H1 (cell line): Measurements from ENCODE around the gene HDGFL3. TPM values are rescaled to one million over a fixed set of nuclear protein-coding genes. Genes with fewer than 3 reads are reported as not detected.

ENCODE experiments used
- CTCF ChIA-PET: fragments of 300-600 bp; sonication (Branson Sonifier 250); formaldehyde crosslinking; loops from one replicate; lab custom pipeline; 2021; ENCODE audit not compliant: partially characterized antibody; lab: Charles Lee
- POLR2A ChIA-PET: fragments of 300-600 bp; sonication (Branson Sonifier 250); formaldehyde crosslinking; loops from one replicate; lab custom pipeline; 2021; ENCODE audit warnings: inconsistent platforms; ENCODE audit not compliant: partially characterized antibody; lab: Charles Lee
- DNase-seq, 2 experiments: peaks; one replicate each; pipeline versions ENCODE4 v3.0.0 to v3.0.0-alpha.2; 2010 to 2022; ENCODE audit warnings: low spot score in 2 of 2, low read depth in 1 of 2, mixed read lengths in 1 of 2
- FAIRE-seq: peaks from 2 replicates; lab custom pipeline; 2011; peaks lifted over from hg19 to GRCh38; lab: Jason Lieb, UNC
- H2AFZ ChIP-seq: 2 replicates; pipeline ENCODE4 v1.8.1; 2012; ENCODE audit warnings: low read length, inconsistent platforms
- H2AK5ac ChIP-seq: 2 replicates; pipeline ENCODE4 v1.6.1; 2013; ENCODE audit warnings: low read depth, low read length
- H2BK120ac ChIP-seq: replicated peaks from 2 replicates; pipeline ENCODE3; 2013; ENCODE audit warnings: low read depth, low read length, inconsistent platforms
- H2BK12ac ChIP-seq: 2 replicates; pipeline ENCODE4 v1.6.1; 2013; ENCODE audit warnings: low read depth, low read length
- H2BK15ac ChIP-seq: 2 replicates; pipeline ENCODE4 v1.6.1; 2013; ENCODE audit warnings: low read length
- H2BK20ac ChIP-seq: 2 replicates; pipeline ENCODE4 v1.6.1; 2013; ENCODE audit warnings: low read length
- H2BK5ac ChIP-seq: 2 replicates; pipeline ENCODE4 v1.6.1; 2013; ENCODE audit warnings: low read depth, low read length
- H3K14ac ChIP-seq: 2 replicates; pipeline ENCODE4 v1.6.1; 2013; ENCODE audit warnings: inconsistent platforms; ENCODE audit not compliant: insufficient read length
- H3K18ac ChIP-seq: 2 replicates; pipeline ENCODE4 v1.6.1; 2013; ENCODE audit warnings: low read length; ENCODE audit errors: extremely low read depth
- H3K23ac ChIP-seq: 2 replicates; pipeline ENCODE4 v1.6.1; 2013; ENCODE audit warnings: inconsistent platforms; ENCODE audit not compliant: insufficient read length
- H3K23me2 ChIP-seq: 2 replicates; pipeline ENCODE4 v1.6.1; 2013; ENCODE audit warnings: low read depth, low read length
- H3K27ac ChIP-seq: 2 replicates; pipeline ENCODE4 v1.6.1; 2011; ENCODE audit warnings: low read depth, low read length, inconsistent platforms
- H3K27me3 ChIP-seq, 4 experiments: replicated peaks in 1 of 4; 1 replicate in 1 of 4; 2 replicates in 3 of 4; pipeline versions ENCODE4 v1.6.1 to v1.8.1; 2011 to 2013; ENCODE audit warnings: low read length in 3 of 4, mild to moderate bottlenecking in 3 of 4, inconsistent platforms in 2 of 4, mixed read lengths in 2 of 4, moderate library complexity in 1 of 4; ENCODE audit not compliant: control insufficient read depth in 3 of 4, insufficient read depth in 3 of 4; ENCODE audit errors: extremely low read depth in 1 of 4
- H3K36me3 ChIP-seq, 4 experiments: 2 replicates each; pipeline versions ENCODE4 v1.6.1 to v1.8.1; 2011 to 2013; ENCODE audit warnings: mild to moderate bottlenecking in 4 of 4, low read length in 3 of 4, moderate library complexity in 2 of 4, control low read depth in 1 of 4, inconsistent platforms in 1 of 4; ENCODE audit not compliant: insufficient read depth in 4 of 4, control insufficient read depth in 2 of 4
- H3K4ac ChIP-seq: replicated peaks from 2 replicates; pipeline ENCODE3; 2013; ENCODE audit warnings: low read length, low read depth, mixed read lengths, inconsistent platforms; ENCODE audit not compliant: insufficient read length
- H3K4me1 ChIP-seq, 4 experiments: replicated peaks in 1 of 4; 1 replicate in 1 of 4; 2 replicates in 3 of 4; pipeline versions ENCODE4 v1.6.1 to v1.8.1; 2011 to 2013; ENCODE audit warnings: low read length in 3 of 4, inconsistent platforms in 2 of 4, mixed read lengths in 1 of 4; ENCODE audit not compliant: insufficient read depth in 4 of 4, control insufficient read depth in 3 of 4
- H3K4me2 ChIP-seq, 2 experiments: 2 replicates each; pipeline versions ENCODE4 v1.6.1 to v1.8.1; 2011 to 2013; ENCODE audit warnings: low read depth in 2 of 2, low read length in 2 of 2, control low read depth in 1 of 2, inconsistent platforms in 1 of 2, mild to moderate bottlenecking in 1 of 2; ENCODE audit not compliant: insufficient read depth in 1 of 2
- H3K4me3 ChIP-seq, 4 experiments: fragments of 200-600, 300-600 bp in 1 of 4; sonication (generic), shearing (Covaris generic), sonication (Bioruptor Twin) in 1 of 4; 2 replicates each; pipeline versions ENCODE4 v1.5.1 to v1.8.1; 2011 to 2016; ENCODE audit warnings: low read length in 4 of 4, low read depth in 3 of 4, control low read depth in 2 of 4, inconsistent platforms in 2 of 4, mild to moderate bottlenecking in 2 of 4, mixed read lengths in 1 of 4, moderate library complexity in 1 of 4; ENCODE audit not compliant: insufficient read depth in 2 of 4; ENCODE audit errors: extremely low read depth in 1 of 4
- H3K56ac ChIP-seq: replicated peaks from 2 replicates; pipeline ENCODE3; 2013; ENCODE audit warnings: low read depth, mild to moderate bottlenecking, mixed read lengths, low read length, inconsistent platforms; ENCODE audit not compliant: insufficient read length
- H3K79me1 ChIP-seq: 2 replicates; pipeline ENCODE4 v1.6.1; 2013; ENCODE audit warnings: low read depth, low read length, control low read depth
- H3K79me2 ChIP-seq, 2 experiments: 2 replicates each; pipeline versions ENCODE4 v1.6.1 to v1.8.1; 2012 to 2013; ENCODE audit warnings: low read length in 2 of 2, mild to moderate bottlenecking in 2 of 2, inconsistent platforms in 1 of 2; ENCODE audit not compliant: insufficient read depth in 2 of 2, control insufficient read depth in 1 of 2
- H3K9ac ChIP-seq, 4 experiments: replicated peaks in 1 of 4; 1 replicate in 1 of 4; 2 replicates in 3 of 4; pipeline versions ENCODE4 v1.6.1 to v1.8.1; 2011 to 2013; ENCODE audit warnings: low read depth in 3 of 4, low read length in 3 of 4, control low read depth in 2 of 4, mild to moderate bottlenecking in 2 of 4, moderate library complexity in 2 of 4, inconsistent platforms in 1 of 4; ENCODE audit errors: extremely low read depth in 1 of 4
- H3K9me3 ChIP-seq, 2 experiments: 2 replicates each; pipeline versions ENCODE4 v1.6.1 to v1.8.1; 2012 to 2013; ENCODE audit warnings: mild to moderate bottlenecking in 2 of 2, moderate library complexity in 2 of 2, control low read depth in 1 of 2, inconsistent platforms in 1 of 2, low read depth in 1 of 2, low read length in 1 of 2, mixed read lengths in 1 of 2; ENCODE audit not compliant: insufficient read depth in 2 of 2
- H4K20me1 ChIP-seq, 2 experiments: replicated peaks in 1 of 2; 2 replicates each; pipeline versions ENCODE3 to v1.8.1; 2011 to 2013; ENCODE audit warnings: inconsistent platforms in 2 of 2, low read length in 2 of 2, mild to moderate bottlenecking in 1 of 2; ENCODE audit not compliant: insufficient read depth in 2 of 2, control insufficient read depth in 1 of 2
- H4K5ac ChIP-seq: 2 replicates; pipeline ENCODE4 v1.6.1; 2013; ENCODE audit warnings: low read length, low read depth, mixed read lengths, inconsistent platforms; ENCODE audit not compliant: insufficient read length
- H4K8ac ChIP-seq: 2 replicates; pipeline ENCODE4 v1.8.0; 2013; ENCODE audit warnings: mild to moderate bottlenecking, moderate library complexity, low read length, inconsistent platforms; ENCODE audit not compliant: insufficient read depth; ENCODE audit errors: extremely low read depth
- H4K91ac ChIP-seq: replicated peaks from 2 replicates; pipeline ENCODE3; 2013; ENCODE audit warnings: low read length, mixed read lengths, inconsistent platforms; ENCODE audit not compliant: insufficient read length
- CEBPB ChIP-seq: IDR thresholded peaks from 2 replicates; pipeline ENCODE4 v1.6.1; 2012; ENCODE audit warnings: low read depth, low read length
- CHD2 ChIP-seq: IDR thresholded peaks from 2 replicates; pipeline ENCODE4 v1.6.1; 2012; ENCODE audit warnings: low read length, improper control_type of control experiment
- MAFK ChIP-seq: IDR thresholded peaks from 2 replicates; pipeline ENCODE4 v1.6.1; 2012; ENCODE audit warnings: low read depth, mild to moderate bottlenecking, improper control_type of control experiment, low read length
- RXRA ChIP-seq: IDR thresholded peaks from 2 replicates; pipeline ENCODE4 v1.6.1; 2011; ENCODE audit warnings: low read depth, mild to moderate bottlenecking, low read length, moderate library complexity; ENCODE audit not compliant: insufficient read depth
- SP2 ChIP-seq: IDR thresholded peaks from 2 replicates; pipeline ENCODE4 v1.6.1; 2012; ENCODE audit warnings: mild to moderate bottlenecking, low read length, inconsistent platforms
- WGBS, 2 experiments: shearing (Covaris generic) in 1 of 2; methylation state at CpG; one replicate each; pipeline versions ENCODE4 v1.1.6 to v1.1.7; 2013 to 2015; ENCODE audit warnings: low lambda C conversion rate in 2 of 2, mixed read lengths in 2 of 2, inconsistent platforms in 1 of 2, low coverage in 1 of 2, missing lambda C conversion rate in 1 of 2; ENCODE audit not compliant: insufficient replicate concordance in 2 of 2, insufficient coverage in 1 of 2, insufficient read length in 1 of 2; ENCODE audit errors: extremely low coverage in 1 of 2, missing lambda C conversion rate in 1 of 2; 5-methylcytosine and 5-hydroxymethylcytosine counted together
- polyA plus RNA-seq, 7 experiments: library from polyadenylated mRNA; depleted of rRNA in 3 of 7; stranded (reverse) in 5 of 7; unstranded in 2 of 7; fragments of >200 nt in 5 of 7; fragments of 200-250 nt in 2 of 7; gene quantifications; 1 replicate in 5 of 7; 2 replicates in 1 of 7; 4 replicates in 1 of 7; pipeline versions ENCODE4 v1.2.1 to v1.2.3, GENCODE V29; 2011 to 2013; ENCODE audit warnings: missing spikeins in 2 of 7, mixed read lengths in 2 of 7
- total RNA-seq: library from RNA; stranded (reverse); fragmentation: NEBNext Ultra II Directional; extraction: Animal tissue kit (Norgen Biotek cat#: 25700); gene quantifications from 2 replicates; pipeline ENCODE4 v1.2.1, GENCODE V29; 2021
- TF ChIP-seq, protein P1 (sequence below): IDR thresholded peaks from 2 replicates; pipeline ENCODE4 v1.6.1; 2012; ENCODE audit warnings: inconsistent platforms
- TF ChIP-seq, protein P2 (sequence below): IDR thresholded peaks from 2 replicates; pipeline ENCODE4 v1.6.1; 2011; ENCODE audit warnings: low read length, improper control_type of control experiment

HDGFL3 gene
- total and polyA plus RNA-seq, 2 of the 8 experiments (the other 6 are each of a cell fraction or from before 2014, with no cell fraction given) = 14.1 to 149 TPM

DNA sequence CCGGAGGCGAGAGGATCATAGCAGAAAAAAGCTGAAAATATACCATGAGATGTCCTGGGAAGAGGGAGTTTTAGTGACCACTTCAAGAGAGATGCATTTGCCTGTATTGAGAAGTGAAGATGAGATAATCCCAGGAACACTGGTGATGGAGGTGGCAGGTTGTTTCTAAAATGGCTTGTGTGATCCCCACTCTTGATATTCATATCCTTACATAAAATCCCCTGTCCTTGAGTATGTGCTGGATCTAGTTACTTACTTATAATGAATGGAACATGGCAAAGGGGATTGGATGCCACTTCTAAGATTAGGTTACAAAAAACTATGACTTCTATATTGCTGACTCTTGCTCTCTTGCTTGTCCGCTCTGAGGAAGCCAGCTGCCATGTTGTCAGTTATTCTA, 22.1 kb downstream of the HDGFL3 start:
- Histone ChIP-seq H3K4me3 (no peak overlapping the region), H3K27me3 (no peaks in the 10 kb centered on the region), H3K4ac (no peak overlapping the region), H3K36me3 (peaks cover 0 to 3% (median 0%) of the 10 kb centered on the region in 4 experiments; a peak in 1 of 8 replicates), H3K14ac (no peak overlapping the region), H3K9ac (no peak overlapping the region), H2BK12ac (no peak overlapping the region), H2AFZ (no peak overlapping the region), H3K23ac (no peak overlapping the region), H3K23me2 (no peaks in the 10 kb centered on the region; the same call in 1 of the 2 replicates), H2BK120ac (no peak overlapping the region), H3K4me2 (no peak overlapping the region), H3K79me2 (peaks cover 0 to 93% of the 10 kb centered on the region in 2 experiments; a peak in 2 of 4 replicates), H4K20me1 (peaks cover 0 to 8% of the 10 kb centered on the region in 2 experiments), H2BK15ac (no peak overlapping the region), H4K8ac (no peak overlapping the region), H3K9me3 (no peaks in the 10 kb centered on the region), H3K27ac (no peak overlapping the region), H2BK20ac (no peak overlapping the region), H4K5ac (no peak overlapping the region), H3K56ac (no peak overlapping the region), H2AK5ac (no peak overlapping the region), H3K4me1 (no peaks in the 10 kb centered on the region), H4K91ac (no peak overlapping the region), H2BK5ac (no peak overlapping the region), H3K79me1 (peaks cover 7% of the 10 kb centered on the region; the same call in 1 of the 2 replicates), H3K18ac (no peak overlapping the region)
- DNase-seq = no peak
- WGBS, 2 experiments = 92% methylated on average over 3 of the region's 3 CpGs; no CpG with 5 or more reads in 1 of the 2 experiments
- ChIA-PET CTCF (no interaction called here), POLR2A (no interaction called here)
- FAIRE-seq = no peak
- TF ChIP-seq, protein P1, sequence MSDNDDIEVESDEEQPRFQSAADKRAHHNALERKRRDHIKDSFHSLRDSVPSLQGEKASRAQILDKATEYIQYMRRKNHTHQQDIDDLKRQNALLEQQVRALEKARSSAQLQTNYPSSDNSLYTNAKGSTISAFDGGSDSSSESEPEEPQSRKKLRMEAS = no peak
- TF ChIP-seq, protein P2, sequence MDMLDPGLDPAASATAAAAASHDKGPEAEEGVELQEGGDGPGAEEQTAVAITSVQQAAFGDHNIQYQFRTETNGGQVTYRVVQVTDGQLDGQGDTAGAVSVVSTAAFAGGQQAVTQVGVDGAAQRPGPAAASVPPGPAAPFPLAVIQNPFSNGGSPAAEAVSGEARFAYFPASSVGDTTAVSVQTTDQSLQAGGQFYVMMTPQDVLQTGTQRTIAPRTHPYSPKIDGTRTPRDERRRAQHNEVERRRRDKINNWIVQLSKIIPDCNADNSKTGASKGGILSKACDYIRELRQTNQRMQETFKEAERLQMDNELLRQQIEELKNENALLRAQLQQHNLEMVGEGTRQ = no peak
- TF ChIP-seq MAFK = no peak
- TF ChIP-seq CHD2 = no peak
- no peak for TF ChIP-seq SP2
- no peak for TF ChIP-seq RXRA
- TF ChIP-seq CEBPB = no peak
